Frontal cortex (tissue), 4 donors: ENCODE measurements around the gene GTPBP6. TPM values are rescaled to one million over a fixed set of nuclear protein-coding genes. Genes with fewer than 3 reads are reported as not detected.
"Not testable (repeated sequence)": the region's sequence is repeated elsewhere in the genome, so short reads cannot be mapped to it uniquely, and the experiment has no call there.

Experiments used
- DNase-seq, 2 donors: peaks; one replicate each; pipeline ENCODE4 v3.0.0; 2012; ENCODE audit warnings: low spot score in 2 of 2
- FAIRE-seq: peaks from 2 replicates; lab custom pipeline; 2012; peaks lifted over from hg19 to GRCh38; lab: Jason Lieb, UNC
- total RNA-seq: library from RNA; depleted of rRNA; stranded (reverse); fragments of >200 nt; gene quantifications from one replicate; pipeline ENCODE4 v1.2.3, GENCODE V29; 2014
- donor health status: control.
- donor health status: control.
- donor health status: control.

Gene GTPBP6
- total RNA-seq, 1 donor from 2014 or later, result 23.6 TPM

DNA sequence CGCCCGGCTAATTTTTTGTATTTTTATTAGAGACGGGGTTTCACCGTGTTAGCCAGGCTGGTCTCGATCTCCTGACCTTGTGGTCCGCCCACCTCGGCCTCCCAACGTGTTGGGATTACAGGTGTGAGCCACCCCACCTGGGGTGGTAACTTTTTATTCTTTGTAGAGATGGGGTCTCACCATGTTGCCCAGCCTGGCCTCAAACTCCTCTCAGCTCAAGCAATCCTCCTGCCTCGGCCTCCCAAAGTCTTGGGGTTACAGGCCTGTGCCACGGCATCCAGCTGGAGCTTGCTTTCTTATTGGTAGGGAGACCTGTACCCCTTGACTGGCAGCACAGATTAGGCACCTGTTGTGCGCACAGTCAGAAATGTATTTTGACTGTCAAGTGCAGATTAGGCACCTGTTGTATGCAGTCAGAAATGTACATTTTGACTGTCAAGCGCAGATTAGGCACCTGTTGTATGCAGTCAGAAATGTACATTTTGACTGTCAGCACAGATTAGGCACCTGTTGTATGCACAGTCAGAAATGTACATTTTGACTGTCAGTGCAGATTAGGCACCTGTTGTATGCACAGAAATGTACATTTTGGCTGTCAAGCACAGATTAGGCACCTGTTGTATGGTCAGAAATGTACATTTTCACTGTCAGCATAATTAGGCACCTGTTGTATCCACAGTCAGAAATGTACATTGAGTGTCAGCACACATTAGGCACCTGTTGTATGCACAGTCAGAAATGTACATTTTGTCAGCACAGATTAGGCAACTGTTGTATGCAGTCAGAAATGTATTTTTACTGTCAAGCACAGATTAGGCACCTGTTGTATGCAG lies 12.6 kb downstream of the GTPBP6 start:
- not testable (repeated sequence) for DNase-seq, FAIRE-seq

DNA sequence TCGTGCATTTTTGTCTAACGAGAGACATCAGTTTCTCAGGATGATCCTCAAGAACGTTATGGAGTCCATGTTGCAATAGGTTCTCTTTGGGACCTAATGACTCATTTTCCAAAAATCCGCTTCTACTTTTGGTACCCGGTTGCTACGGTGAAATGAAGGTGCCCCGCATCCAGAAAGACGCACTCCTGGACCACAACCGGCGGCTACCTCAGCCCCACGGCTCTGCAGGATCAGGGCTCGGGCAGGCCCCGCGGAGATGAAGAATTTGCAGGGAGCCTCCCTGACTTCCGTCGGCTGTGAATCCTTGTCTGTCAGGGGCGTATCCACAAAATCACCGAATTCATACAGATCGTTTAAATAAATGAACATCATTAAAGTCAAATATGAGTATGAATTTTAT lies 15.6 kb downstream of the GTPBP6 start:
- no peak for DNase-seq
- no peak for FAIRE-seq

DNA sequence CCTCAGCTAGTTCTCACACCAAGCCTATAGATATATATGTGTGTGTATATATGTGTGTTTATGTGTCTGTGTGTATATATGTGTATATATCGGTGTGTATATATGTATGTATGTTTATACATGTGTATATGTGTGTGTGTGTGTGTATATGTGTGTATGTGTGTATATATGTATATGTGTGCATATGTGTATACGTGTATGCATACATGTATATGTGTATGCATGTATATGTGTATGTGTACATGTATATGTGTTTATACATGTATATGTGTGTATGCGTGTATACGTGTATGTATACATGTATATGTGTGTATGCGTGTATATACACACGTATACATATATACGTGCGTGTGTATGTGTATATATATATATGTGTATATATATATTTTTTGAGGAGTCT lies 18.3 kb downstream of the GTPBP6 start:
- no peak for FAIRE-seq
- DNase-seq, result no peak

DNA sequence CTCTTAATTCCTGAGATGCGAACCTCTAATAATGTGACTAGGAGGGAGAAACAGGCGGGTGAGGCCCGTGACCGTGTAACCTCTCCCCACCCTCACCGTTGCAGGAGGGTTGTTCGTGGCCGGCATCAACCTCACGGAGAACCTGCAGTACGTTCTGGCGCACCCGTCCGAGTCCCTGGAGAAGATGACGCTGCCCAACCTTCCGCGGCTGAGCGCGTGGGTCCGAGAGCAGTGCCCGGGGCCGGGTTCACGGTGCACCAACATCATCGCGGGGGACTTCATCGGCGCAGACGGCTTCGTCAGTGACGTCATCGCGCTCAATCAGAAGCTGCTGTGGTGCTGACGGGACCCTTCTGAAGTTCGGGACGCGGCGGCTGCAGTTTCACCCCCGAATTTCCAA lies 19.6 kb downstream of the GTPBP6 start:
- no peak for FAIRE-seq
- DNase-seq, result no peak

DNA sequence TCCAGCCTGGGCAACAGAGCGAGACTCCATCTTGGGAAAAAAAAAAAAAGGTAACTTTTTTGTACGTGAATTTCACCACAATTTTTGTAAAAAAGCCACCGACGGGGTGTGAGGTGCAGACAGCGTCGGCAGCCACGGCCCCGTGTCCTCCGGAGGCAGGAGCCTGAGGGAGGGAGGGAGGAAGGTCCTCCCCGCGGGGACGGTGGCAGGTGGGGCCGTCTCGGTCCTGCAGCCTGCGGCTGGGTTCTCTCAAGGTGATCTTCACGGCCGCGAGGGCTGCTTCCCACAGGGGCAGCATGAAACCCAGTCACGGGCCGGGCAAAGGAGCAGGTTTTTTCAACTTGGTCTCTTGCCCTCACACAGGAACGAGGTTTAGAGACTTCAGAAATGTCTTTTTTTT lies 23.5 kb downstream of the GTPBP6 start:
- DNase-seq (no peak), FAIRE-seq (no peak)

DNA sequence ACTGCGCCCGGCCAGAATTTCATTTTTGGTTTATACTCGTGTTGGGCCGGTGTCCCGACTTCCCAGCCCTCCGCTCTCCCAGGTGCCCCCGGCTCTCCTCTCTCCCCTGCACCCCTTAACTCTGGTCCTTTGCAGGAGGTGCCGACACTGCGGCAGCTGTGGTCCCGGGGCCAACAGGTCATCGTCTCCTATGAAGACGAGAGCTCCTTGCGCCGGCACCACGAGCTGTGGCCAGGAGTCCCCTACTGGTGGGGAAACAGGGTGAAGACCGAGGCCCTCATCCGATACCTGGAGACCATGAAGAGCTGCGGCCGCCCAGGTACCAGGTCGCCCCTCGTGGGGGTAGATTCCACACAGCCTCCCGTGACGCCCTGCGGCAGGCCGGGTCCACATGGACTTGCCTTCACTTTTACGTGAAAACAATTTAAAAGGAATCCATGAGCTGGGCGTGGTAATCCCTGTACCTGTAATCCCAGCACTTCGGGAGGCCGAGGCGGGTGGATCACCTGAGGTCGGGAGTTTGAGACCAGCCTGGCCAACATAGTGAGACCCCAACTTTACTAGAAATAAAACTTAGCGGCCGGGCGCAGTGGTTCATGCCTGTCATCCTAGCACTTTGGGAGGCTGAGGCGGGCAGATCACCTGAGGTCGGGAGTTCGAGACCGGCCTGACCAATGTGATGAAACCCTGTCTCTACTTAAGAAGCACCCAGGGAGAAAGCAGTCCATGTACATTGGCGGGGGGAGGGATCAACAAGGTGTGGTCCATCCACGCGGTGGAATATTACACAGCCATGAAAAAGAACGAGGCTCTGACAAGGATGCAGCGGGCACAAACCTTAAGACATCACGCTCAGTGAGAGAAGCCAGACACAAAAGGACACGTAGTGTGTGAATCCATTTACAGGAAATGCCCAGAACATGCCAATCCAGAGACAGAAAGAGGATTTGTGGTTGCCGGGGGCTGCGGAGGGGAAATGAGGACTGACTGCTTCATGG lies 25.4 kb downstream of the GTPBP6 start:
- FAIRE-seq (no peak), DNase-seq (no peak)

DNA sequence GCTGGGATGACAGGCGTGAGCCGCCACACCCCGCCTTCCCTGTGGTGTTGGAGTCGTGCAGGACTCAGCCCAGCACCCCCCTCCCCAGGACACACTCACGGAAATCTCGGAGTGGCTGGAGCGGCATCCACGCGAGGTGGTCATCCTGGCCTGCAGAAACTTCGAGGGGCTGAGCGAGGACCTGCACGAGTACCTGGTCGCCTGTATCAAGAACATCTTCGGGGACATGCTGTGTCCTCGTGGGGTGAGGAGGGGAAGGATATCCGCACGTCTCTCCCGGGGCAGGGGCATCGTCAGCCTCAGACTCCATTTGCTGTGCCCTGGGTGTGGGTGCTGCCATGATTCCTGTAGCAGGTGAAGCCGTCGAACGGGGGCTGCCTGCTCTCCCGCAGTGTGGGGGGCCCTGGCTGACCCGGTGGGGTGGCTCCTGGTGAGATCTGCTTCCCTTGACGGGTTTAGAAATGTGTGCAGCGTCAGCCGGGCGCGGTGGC lies 27.1 kb downstream of the GTPBP6 start:
- FAIRE-seq (no peak), DNase-seq (no peak)

DNA sequence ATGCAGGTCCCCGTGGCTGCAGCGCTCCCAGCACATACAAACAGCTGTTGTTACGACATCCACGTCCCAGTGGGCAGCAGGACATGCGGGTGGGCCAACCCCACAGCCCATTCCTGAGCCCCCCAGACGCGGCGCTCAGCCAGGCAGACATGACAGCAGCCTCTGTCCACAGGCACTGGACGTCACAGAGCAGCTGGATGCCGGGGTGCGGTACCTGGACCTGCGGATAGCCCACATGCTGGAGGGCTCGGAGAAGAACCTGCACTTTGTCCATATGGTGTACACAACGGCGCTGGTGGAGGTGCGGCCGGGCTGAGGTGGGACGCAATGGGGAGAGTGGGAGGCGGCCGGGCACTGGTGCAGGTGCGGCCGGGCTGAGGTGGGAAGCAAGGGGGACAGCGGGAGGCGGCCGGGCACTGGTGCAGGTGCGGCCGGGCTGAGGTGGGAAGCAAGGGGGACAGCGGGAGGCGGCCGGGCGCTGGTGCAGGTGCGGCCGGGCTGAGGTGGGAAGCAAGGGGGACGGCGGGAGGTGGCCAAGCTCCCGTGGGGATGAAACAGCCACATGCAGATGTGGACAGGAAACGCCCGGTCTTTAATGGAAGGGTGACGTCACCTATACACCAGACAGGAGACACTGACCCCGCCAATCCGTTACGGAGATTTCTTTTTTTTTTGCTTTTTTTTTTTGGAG lies 28.0 kb downstream of the GTPBP6 start:
- DNase-seq (no peak), FAIRE-seq (no peak)

DNA sequence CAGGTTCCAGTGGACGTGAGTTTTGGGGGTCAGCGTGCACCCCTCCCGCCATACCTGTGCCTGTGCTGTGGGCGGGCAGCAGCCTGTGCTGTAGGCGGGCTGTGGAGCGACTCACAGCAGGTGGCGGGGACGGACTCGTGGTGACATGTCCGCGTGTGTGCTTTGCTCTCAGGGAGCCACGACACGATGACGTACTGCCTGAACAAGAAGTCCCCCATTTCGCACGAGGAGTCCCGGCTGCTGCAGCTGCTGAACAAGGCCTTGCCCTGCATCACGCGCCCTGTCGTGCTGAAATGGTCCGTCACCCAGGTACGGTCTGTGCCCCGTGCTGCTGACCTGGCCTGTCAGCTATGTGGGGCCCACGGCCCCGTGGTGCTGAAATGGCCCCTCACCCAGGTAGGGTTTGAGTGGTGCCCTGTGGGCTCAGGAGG lies 30.0 kb downstream of the GTPBP6 start:
- no peak for FAIRE-seq
- DNase-seq, result no peak

DNA sequence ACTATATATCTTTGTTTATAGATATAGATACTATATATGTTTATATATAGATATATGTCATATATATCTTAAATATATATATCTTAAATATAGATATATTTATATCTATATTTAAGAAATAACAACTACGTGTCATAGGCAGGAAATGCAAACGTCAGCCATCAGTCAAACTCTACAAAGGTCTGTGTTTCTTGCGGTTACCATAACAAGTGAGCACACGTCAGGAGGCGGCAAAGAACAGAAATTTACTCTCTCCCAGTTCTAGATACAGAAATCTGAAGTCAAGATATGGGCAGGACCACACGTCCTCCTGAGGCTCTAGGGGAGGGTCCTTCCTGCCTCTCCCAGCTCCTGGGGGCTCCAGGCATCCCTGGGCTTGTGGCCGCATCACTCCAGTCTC lies 30.9 kb downstream of the GTPBP6 start:
- DNase-seq (no peak), FAIRE-seq (no peak)

DNA sequence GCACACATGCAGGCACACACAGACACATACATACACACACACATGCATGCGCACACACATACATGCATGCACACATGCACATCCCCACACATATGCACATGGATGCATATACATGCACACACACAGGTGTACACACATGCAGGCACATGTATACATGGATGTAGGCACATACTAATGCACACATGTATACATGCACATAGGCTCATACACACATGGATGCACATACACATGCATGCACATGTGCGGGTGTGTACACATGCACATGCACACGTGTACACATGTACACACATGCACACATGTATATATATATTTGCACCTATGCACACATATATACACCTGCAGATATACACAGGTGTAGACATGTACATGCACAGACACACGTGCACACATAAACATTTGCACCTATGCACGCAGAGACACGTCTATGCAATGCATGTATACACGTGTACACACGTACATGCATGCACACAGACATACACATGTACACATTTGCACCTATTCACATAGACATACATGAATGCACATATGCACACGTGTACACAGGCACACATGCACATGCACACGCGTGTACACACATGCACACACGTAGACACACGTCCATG lies 33.4 kb downstream of the GTPBP6 start:
- no peak for DNase-seq
- no peak for FAIRE-seq

DNA sequence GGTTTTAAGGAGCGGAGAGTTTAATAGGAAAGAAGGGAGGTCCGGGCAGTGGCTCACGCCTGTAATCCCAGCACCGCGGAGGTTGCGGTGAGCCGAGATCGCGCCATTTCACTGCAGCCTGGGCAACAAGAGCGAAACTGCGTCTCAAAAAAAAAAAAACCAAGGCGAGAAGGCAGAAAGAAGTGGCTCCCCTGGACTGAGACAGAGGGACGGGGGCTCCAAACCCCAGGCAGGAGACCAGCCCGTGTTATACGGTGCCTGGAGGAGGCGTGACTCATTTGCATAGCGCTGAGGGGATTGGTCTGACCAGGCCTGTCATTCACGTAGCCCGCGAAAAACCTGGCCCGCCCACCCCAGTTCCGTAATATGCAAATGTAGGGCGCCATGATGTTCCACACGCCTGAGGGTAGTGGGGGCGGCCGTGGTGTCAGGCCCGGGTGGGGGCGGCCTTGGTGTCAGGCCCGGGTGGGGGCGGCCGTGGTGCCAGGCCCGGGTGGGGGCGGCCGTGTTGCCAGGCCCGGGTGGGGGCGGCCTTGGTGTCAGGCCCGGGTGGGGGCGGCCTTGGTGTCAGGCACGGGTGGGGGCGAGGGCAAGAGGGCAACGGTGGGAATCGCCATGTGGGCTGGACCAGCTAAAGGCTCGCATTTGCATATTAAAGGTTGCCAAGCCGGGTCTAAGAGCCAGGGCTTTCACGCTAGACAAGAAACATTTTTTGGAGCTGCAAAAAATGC lies 35.3 kb downstream of the GTPBP6 start:
- FAIRE-seq, result no peak
- peak; percentile 91 to 94 for DNase-seq

DNA sequence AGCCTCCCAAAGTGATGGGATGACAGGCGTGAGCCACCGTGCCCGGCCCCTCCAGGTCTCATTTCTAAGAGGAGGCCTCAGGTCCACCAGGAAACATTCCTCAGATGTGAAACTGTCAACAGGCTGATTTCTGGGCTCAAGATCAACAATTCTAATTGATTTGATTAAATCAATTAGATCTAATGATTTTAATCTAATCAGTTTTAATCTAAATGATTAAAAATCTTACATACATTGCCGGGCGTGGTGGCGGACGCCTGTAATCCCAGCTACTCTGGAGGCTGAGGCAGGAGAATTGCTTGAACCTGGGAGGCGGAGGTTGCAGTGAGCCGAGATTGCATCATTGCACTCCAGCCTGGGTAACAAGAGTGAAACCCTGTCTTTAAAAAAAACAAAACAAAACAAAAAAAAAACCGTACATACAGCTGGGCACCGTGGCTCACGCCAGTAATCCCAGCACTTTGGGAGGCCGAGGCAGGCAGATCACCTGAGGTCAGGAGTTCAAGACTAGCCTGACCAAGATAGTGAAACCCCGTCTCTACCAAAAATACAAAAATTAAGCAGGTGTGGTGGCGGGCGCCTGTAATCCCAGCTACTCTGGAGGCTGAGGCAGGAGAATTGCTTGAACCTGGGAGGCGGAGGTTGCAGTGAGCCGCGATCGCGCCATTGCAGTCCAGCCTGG lies 36.5 kb downstream of the GTPBP6 start:
- not testable (repeated sequence) for DNase-seq, FAIRE-seq

DNA sequence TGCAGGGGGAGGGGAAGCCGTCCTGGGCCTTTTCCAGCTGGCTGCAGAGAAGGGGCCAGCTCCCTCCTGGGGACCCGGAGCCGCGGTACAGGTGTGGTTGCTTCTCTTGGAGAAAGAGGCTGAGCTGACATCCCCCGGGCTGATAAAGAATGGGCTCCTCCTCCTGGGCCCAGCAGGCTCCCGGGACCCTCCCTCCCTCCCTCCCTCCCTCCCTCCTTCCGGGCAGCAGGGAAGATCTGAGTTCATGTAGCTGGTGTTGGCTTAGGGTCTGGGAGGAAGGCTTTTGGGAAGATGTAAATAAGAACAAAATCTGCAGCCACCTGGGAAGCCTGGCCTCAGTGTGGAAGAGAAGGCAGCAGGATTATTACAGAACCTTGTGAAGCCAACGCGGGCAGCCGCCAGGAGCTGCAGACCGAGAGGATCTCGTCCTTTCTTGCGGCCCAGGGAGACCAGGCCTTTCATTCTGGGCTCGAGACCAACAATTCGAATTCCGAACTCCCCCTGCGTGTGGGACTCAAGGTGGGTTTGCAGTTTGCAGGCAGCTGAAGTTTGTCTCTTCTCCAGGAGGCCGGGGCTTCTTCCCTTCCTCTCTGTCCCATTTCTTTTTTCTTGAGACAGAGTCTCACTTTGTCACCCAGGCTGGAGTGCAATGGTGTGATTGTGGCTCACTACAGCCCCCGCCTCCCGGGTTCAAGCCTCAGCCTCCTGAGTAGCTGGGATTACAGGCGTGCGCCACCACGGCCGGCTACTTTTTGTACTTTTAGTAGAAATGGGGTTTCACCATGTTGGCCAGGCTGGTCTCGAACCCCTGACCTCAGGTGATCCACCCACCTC lies 37.2 kb downstream of the GTPBP6 start, which contains the start of gene PLCXD1:
PLCXD1 (plus strand) TSS at position 216 of the 834 bp plus-strand sequence. CDS start 2,807 bp downstream, outside the sequence.
- DNase-seq, result peak in 1 of 2 donors; percentile 50

DNA sequence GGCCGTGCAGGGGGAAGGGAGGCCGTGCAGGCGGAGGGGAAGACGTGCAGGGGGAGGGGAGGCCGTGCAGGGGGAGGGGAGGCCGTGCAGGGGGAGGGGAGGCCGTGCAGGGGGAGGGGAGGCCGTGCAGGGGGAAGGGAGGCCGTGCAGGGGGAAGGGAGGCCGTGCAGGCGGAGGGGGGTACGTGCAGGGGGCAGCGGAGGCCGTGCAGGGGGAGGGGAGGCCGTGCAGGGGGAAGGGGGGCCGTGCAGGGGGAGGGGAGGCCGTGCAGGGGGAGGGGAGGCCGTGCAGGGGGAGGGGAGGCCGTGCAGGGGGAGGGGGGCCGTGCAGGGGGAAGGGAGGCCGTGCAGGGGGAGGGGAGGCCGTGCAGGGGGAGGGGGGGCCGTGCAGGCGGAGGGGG lies 37.9 kb downstream of the GTPBP6 start:
- not testable (repeated sequence) for DNase-seq, FAIRE-seq

More for the DNA sequence above, 37.2 kb downstream of the GTPBP6 start, which contains the start of gene PLCXD1:
- no peak for FAIRE-seq

DNA sequence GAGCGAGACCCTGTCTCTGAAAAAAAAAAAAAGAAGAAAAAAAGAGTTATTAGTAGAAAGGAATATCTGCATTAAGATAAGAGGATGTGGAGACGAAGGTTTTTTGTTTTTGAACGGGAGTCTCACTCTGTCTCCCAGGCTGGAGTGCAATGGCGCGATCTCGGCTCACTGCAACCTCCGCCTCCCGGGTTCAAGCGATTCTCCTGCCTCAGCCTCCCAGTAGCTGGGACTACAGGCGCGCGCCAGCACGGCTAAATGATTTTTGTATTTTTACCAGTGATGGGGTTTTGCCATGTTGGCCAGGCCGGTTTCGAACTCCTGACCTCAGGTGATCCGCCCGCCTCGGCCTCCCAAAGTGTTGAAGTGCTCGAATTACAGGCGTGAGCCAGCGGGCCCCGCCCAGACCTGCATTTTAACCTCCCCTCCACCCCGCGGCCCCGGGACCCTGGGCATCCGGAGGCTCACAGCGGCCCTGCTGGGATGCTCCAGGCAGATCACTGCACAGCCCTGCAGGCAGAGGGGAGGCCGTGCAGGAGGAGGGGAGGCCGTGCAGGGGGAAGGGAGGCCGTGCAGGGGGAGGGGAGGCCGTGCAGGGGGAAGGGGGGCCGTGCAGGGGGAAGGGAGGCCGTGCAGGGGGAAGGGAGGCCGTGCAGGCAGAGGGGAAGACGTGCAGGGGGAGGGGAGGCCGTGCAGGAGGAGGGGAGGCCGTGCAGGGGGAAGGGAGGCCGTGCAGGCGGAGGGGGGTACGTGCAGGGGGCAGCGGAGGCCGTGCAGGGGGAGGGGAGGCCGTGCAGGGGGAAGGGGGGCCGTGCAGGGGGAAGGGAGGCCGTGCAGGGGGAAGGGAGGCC lies 38.6 kb downstream of the GTPBP6 start:
- not testable (repeated sequence) for FAIRE-seq, DNase-seq
